ENCODE measurements around the gene INO80. TPM values are rescaled to one million over a fixed set of nuclear protein-coding genes. Genes with fewer than 3 reads are reported as not detected.

Gene INO80
- total RNA-seq, 5 donors from 2014 or later (not counting 1 experiment from before 2014, with no cell fraction given), result 31.3 to 34.7 (median 33.7) TPM

DNA sequence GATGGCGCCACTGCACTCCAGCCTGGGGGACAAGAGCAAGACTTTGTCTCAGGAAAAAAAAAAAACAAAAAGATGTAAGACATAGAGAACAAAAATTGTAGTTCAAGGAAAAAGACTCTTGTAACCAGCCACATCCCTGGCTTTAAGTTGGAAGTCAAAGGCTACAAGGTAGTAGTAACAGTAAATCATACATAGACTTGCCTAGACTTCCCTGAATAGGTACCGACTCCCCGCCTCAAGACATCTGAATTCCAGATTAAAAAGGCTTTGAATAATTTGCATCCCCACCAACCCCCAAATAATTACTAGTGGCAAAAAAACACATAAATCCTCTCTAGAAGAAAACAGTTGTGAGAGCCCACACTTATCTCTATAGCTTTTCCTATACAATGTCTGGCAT is 55.6 kb downstream of the INO80 start:
- peaks cover 8 to 61% of the 10 kb centered on the region in 2 donors for H3K36me3 ChIP-seq (ENCODE audit: control insufficient read depth in 2 of 2, extremely low read depth in 1 of 2, insufficient read depth in 1 of 2, low read length in 1 of 2)
- ATAC-seq (replicated peaks in 1 of 4) (no peak), DNase-seq (no peak)
- H3K27me3 ChIP-seq (replicated peaks in 1 of 2; ENCODE audit: control insufficient read depth in 2 of 2, extremely low read depth in 1 of 2, insufficient read depth in 2 of 2, low read length in 1 of 2), result no peaks in the 10 kb centered on the region
- Mint-ChIP-seq H3K27me3 (no peaks in the 10 kb centered on the region), H3K4me3 (no peak overlapping the region), H3K9me3 (peaks cover 0 to 12% (median 3%) of the 10 kb centered on the region in 3 donors), H3K4me1 (no peaks in the 10 kb centered on the region), H3K36me3 (peaks cover 74% of the 10 kb centered on the region), H3K27ac (no peak overlapping the region)
- CTCF ChIA-PET, result no interaction called here
- 100% methylated on average over 2 of the region's 3 CpGs for WGBS (ENCODE audit: insufficient coverage)
- no peaks in the 10 kb centered on the region for H3K4me1 ChIP-seq (ENCODE audit: control insufficient read depth in 1 of 2, extremely low read depth in 1 of 2, insufficient read depth in 2 of 2, low read length in 2 of 2)
- no peaks in the 10 kb centered on the region for H3K9me3 ChIP-seq
- POLR2A ChIA-PET, result no interaction called here
- H3K4me3 ChIP-seq (ENCODE audit: control insufficient read depth in 1 of 2, extremely low read depth in 1 of 2, low read length in 1 of 2), result no peak overlapping the region
- H3K27ac ChIP-seq (ENCODE audit: low read length), result no peak overlapping the region

DNA sequence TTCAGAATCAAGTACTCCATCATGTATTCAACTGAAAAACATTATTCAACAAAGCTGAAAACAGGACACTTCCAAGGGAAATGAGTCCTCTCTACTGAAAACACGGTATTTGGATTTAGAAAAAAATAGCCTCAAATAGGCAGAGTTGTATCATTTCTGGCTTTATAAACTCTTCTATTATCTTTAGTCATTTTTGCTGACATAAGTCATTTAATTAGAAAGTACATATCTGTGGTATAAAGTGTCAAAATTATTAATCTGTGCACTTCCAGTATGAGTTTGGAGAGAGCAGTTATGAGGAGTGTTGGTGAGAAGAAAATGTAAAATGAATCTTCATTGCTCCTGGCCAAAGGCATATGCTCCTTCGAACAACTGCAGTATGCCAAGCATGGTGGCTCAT is 59.3 kb downstream of the INO80 start:
- H3K27ac Mint-ChIP-seq, result no peak overlapping the region

GRCh38 chr15:41055706-41056105 is 60.4 kb downstream of the INO80 start:
- peaks cover 0 to 2% (median 0%) of the 10 kb centered on the region in 3 donors for H3K9me3 Mint-ChIP-seq
- ChIA-PET POLR2A (interaction anchor here in 1 of 2 donors (0.6 kb wide), 1 partner anchor 1009 kb away, joined by 4 read pairs; no protein-coding TSS in a partner anchor), CTCF (interaction anchor here in 1 of 2 donors (0.5 to 0.6 kb wide), 2 partner anchors 19 to 152 kb away, joined by 3 read pairs; no protein-coding TSS in a partner anchor)
- Histone ChIP-seq H3K4me1 (ENCODE audit: control insufficient read depth in 1 of 2, extremely low read depth in 1 of 2, insufficient read depth in 2 of 2, low read length in 2 of 2) (no peaks in the 10 kb centered on the region), H3K4me3 (ENCODE audit: control insufficient read depth in 1 of 2, extremely low read depth in 1 of 2, low read length in 1 of 2) (no peak overlapping the region), H3K27ac (ENCODE audit: low read length) (no peak overlapping the region), H3K36me3 (ENCODE audit: control insufficient read depth in 2 of 2, extremely low read depth in 1 of 2, insufficient read depth in 1 of 2, low read length in 1 of 2) (peaks cover 6 to 73% of the 10 kb centered on the region in 2 donors), H3K9me3 (no peaks in the 10 kb centered on the region), H3K27me3 (replicated peaks in 1 of 2; ENCODE audit: control insufficient read depth in 2 of 2, extremely low read depth in 1 of 2, insufficient read depth in 2 of 2, low read length in 1 of 2) (no peaks in the 10 kb centered on the region)
- DNase-seq, result no peak
- H3K27ac Mint-ChIP-seq, result no peak overlapping the region
- ATAC-seq (replicated peaks in 1 of 4), result no peak
- no peaks in the 10 kb centered on the region for H3K4me1 Mint-ChIP-seq
- H3K36me3 Mint-ChIP-seq, result peaks cover 65% of the 10 kb centered on the region
- H3K27me3 Mint-ChIP-seq, result no peaks in the 10 kb centered on the region
- WGBS (ENCODE audit: insufficient coverage), result 100% methylated on average over 2 of the region's 2 CpGs
- no peak overlapping the region for H3K4me3 Mint-ChIP-seq

More for the DNA sequence above, 59.3 kb downstream of the INO80 start:
- 85% methylated on average over 1 of the region's 2 CpGs for WGBS (ENCODE audit: insufficient coverage)
- no peaks in the 10 kb centered on the region for H3K4me1 Mint-ChIP-seq
- POLR2A ChIA-PET, result no interaction called here
- Histone ChIP-seq H3K9me3 (no peaks in the 10 kb centered on the region), H3K4me3 (ENCODE audit: control insufficient read depth in 1 of 2, extremely low read depth in 1 of 2, low read length in 1 of 2) (no peak overlapping the region), H3K27me3 (replicated peaks in 1 of 2; ENCODE audit: control insufficient read depth in 2 of 2, extremely low read depth in 1 of 2, insufficient read depth in 2 of 2, low read length in 1 of 2) (no peaks in the 10 kb centered on the region), H3K4me1 (ENCODE audit: control insufficient read depth in 1 of 2, extremely low read depth in 1 of 2, insufficient read depth in 2 of 2, low read length in 2 of 2) (no peaks in the 10 kb centered on the region), H3K36me3 (ENCODE audit: control insufficient read depth in 2 of 2, extremely low read depth in 1 of 2, insufficient read depth in 1 of 2, low read length in 1 of 2) (peaks cover 12 to 73% of the 10 kb centered on the region in 2 donors), H3K27ac (ENCODE audit: low read length) (no peak overlapping the region)
- CTCF ChIA-PET, result no interaction called here
- peaks cover 67% of the 10 kb centered on the region for H3K36me3 Mint-ChIP-seq
- no peak for ATAC-seq (replicated peaks in 1 of 4)
- no peak for DNase-seq
- no peak overlapping the region for H3K4me3 Mint-ChIP-seq
- H3K9me3 Mint-ChIP-seq, result peaks cover 0 to 5% (median 2%) of the 10 kb centered on the region in 3 donors
- H3K27me3 Mint-ChIP-seq, result no peaks in the 10 kb centered on the region

DNA sequence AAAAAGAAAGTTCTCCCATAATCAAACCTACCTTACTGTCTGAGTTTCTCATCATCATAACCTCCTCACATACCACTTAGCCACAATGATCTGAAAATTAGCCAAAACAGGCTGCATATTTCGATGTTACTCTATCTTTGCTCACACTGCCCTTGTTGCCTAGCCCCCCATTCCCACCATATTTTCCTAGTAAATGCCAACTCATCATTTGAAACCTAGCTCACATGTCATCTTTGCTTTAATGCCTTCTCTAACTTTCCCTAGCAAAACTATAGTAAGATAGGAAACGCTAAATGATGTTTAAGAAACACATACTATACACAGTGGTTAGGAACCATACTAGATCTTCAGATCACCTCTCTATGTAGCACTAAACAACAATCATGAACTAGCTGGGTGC is 64.9 kb downstream of the INO80 start:
- H3K4me1 Mint-ChIP-seq, result no peaks in the 10 kb centered on the region
- Histone ChIP-seq H3K9me3 (no peaks in the 10 kb centered on the region), H3K4me1 (ENCODE audit: control insufficient read depth in 1 of 2, extremely low read depth in 1 of 2, insufficient read depth in 2 of 2, low read length in 2 of 2) (no peaks in the 10 kb centered on the region), H3K4me3 (ENCODE audit: control insufficient read depth in 1 of 2, extremely low read depth in 1 of 2, low read length in 1 of 2) (no peak overlapping the region), H3K27ac (ENCODE audit: low read length) (no peak overlapping the region), H3K27me3 (replicated peaks in 1 of 2; ENCODE audit: control insufficient read depth in 2 of 2, extremely low read depth in 1 of 2, insufficient read depth in 2 of 2, low read length in 1 of 2) (no peaks in the 10 kb centered on the region), H3K36me3 (ENCODE audit: control insufficient read depth in 2 of 2, extremely low read depth in 1 of 2, insufficient read depth in 1 of 2, low read length in 1 of 2) (peaks cover 12 to 81% of the 10 kb centered on the region in 2 donors)
- H3K27me3 Mint-ChIP-seq, result no peaks in the 10 kb centered on the region
- no peak for DNase-seq
- H3K9me3 Mint-ChIP-seq, result no peaks in the 10 kb centered on the region
- H3K4me3 Mint-ChIP-seq, result no peak overlapping the region
- no peak overlapping the region for H3K27ac Mint-ChIP-seq
- WGBS (ENCODE audit: insufficient coverage), result 100% methylated on average over 2 of the region's 2 CpGs
- CTCF ChIA-PET, result no interaction called here
- ATAC-seq (replicated peaks in 1 of 4), result no peak
- POLR2A ChIA-PET, result no interaction called here
- H3K36me3 Mint-ChIP-seq, result peaks cover 64% of the 10 kb centered on the region

GRCh38 chr15:41048852-41049251 is 67.2 kb downstream of the INO80 start:
- Histone ChIP-seq H3K9me3 (no peaks in the 10 kb centered on the region), H3K36me3 (ENCODE audit: control insufficient read depth in 2 of 2, extremely low read depth in 1 of 2, insufficient read depth in 1 of 2, low read length in 1 of 2) (peaks cover 12 to 83% of the 10 kb centered on the region in 2 donors), H3K4me1 (ENCODE audit: control insufficient read depth in 1 of 2, extremely low read depth in 1 of 2, insufficient read depth in 2 of 2, low read length in 2 of 2) (no peaks in the 10 kb centered on the region), H3K27me3 (replicated peaks in 1 of 2; ENCODE audit: control insufficient read depth in 2 of 2, extremely low read depth in 1 of 2, insufficient read depth in 2 of 2, low read length in 1 of 2) (no peaks in the 10 kb centered on the region), H3K27ac (ENCODE audit: low read length) (no peak overlapping the region), H3K4me3 (ENCODE audit: control insufficient read depth in 1 of 2, extremely low read depth in 1 of 2, low read length in 1 of 2) (no peak overlapping the region)
- Mint-ChIP-seq H3K27ac (no peak overlapping the region), H3K9me3 (no peaks in the 10 kb centered on the region), H3K27me3 (no peaks in the 10 kb centered on the region), H3K4me1 (no peaks in the 10 kb centered on the region), H3K36me3 (peaks cover 56% of the 10 kb centered on the region), H3K4me3 (no peak overlapping the region)
- ATAC-seq (replicated peaks in 1 of 4), result no peak
- ChIA-PET POLR2A (no interaction called here), CTCF (no interaction called here)
- no peak for DNase-seq
- WGBS (ENCODE audit: insufficient coverage), result no CpG with 5 or more reads among the region's 1 CpG

- Mint-ChIP-seq H3K4me3 (no peak overlapping the region), H3K27me3 (no peaks in the 10 kb centered on the region), H3K27ac (no peak overlapping the region), H3K36me3 (peaks cover 55% of the 10 kb centered on the region), H3K4me1 (no peaks in the 10 kb centered on the region), H3K9me3 (no peaks in the 10 kb centered on the region)
- Histone ChIP-seq H3K4me1 (ENCODE audit: control insufficient read depth in 1 of 2, extremely low read depth in 1 of 2, insufficient read depth in 2 of 2, low read length in 2 of 2) (no peaks in the 10 kb centered on the region), H3K9me3 (no peaks in the 10 kb centered on the region), H3K4me3 (ENCODE audit: control insufficient read depth in 1 of 2, extremely low read depth in 1 of 2, low read length in 1 of 2) (no peak overlapping the region), H3K27ac (ENCODE audit: low read length) (no peak overlapping the region), H3K27me3 (replicated peaks in 1 of 2; ENCODE audit: control insufficient read depth in 2 of 2, extremely low read depth in 1 of 2, insufficient read depth in 2 of 2, low read length in 1 of 2) (no peaks in the 10 kb centered on the region), H3K36me3 (ENCODE audit: control insufficient read depth in 2 of 2, extremely low read depth in 1 of 2, insufficient read depth in 1 of 2, low read length in 1 of 2) (peaks cover 12 to 82% of the 10 kb centered on the region in 2 donors)
- no peak for ATAC-seq (replicated peaks in 1 of 4)
- ChIA-PET CTCF (no interaction called here), POLR2A (no interaction called here)
- no peak for DNase-seq
Observed at GRCh38 chr15:41048397-41048796, 67.7 kb downstream of the INO80 start.

GRCh38 chr15:41047474-41047873 is 68.6 kb downstream of the INO80 start:
- H3K4me1 ChIP-seq (ENCODE audit: control insufficient read depth in 1 of 2, extremely low read depth in 1 of 2, insufficient read depth in 2 of 2, low read length in 2 of 2), result no peaks in the 10 kb centered on the region
- no peaks in the 10 kb centered on the region for H3K9me3 ChIP-seq
- H3K36me3 ChIP-seq (ENCODE audit: control insufficient read depth in 2 of 2, extremely low read depth in 1 of 2, insufficient read depth in 1 of 2, low read length in 1 of 2), result peaks cover 8 to 84% of the 10 kb centered on the region in 2 donors
- Mint-ChIP-seq H3K4me3 (no peak overlapping the region), H3K36me3 (peaks cover 57% of the 10 kb centered on the region), H3K4me1 (no peaks in the 10 kb centered on the region), H3K27ac (no peak overlapping the region), H3K27me3 (no peaks in the 10 kb centered on the region), H3K9me3 (no peaks in the 10 kb centered on the region)
- WGBS (ENCODE audit: insufficient coverage), result no CpG with 5 or more reads among the region's 1 CpG
- H3K4me3 ChIP-seq (ENCODE audit: control insufficient read depth in 1 of 2, extremely low read depth in 1 of 2, low read length in 1 of 2), result no peak overlapping the region
- POLR2A ChIA-PET, result no interaction called here
- no peak overlapping the region for H3K27ac ChIP-seq (ENCODE audit: low read length)
- DNase-seq (no peak), ATAC-seq (replicated peaks in 1 of 4) (no peak)
- H3K27me3 ChIP-seq (replicated peaks in 1 of 2; ENCODE audit: control insufficient read depth in 2 of 2, extremely low read depth in 1 of 2, insufficient read depth in 2 of 2, low read length in 1 of 2), result no peaks in the 10 kb centered on the region
- CTCF ChIA-PET, result no interaction called here

Data from T-cell (primary cell).